ENCODE measurements around the gene PPM1A. TPM values are rescaled to one million over a fixed set of nuclear protein-coding genes. Genes with fewer than 3 reads are reported as not detected.

Gene PPM1A
- total RNA-seq, 1 donor from 2014 or later = 23.1 TPM

GRCh38 chr14:60227291-60227690 lies 21.7 kb upstream of the PPM1A start:
- DNase-seq = no peak

GRCh38 chr14:60229614-60230013 lies 19.4 kb upstream of the PPM1A start:
- DNase-seq = no peak

GRCh38 chr14:60232185-60232584 lies 16.8 kb upstream of the PPM1A start:
- DNase-seq = no peak

GRCh38 chr14:60233251-60233650 lies 15.8 kb upstream of the PPM1A start:
- no peak for DNase-seq

- no peak for DNase-seq
Measured at GRCh38 chr14:60233891-60234290, 15.1 kb upstream of the PPM1A start.

- no peak for DNase-seq
Measured at GRCh38 chr14:60235440-60235839, 13.6 kb upstream of the PPM1A start.

GRCh38 chr14:60238955-60239354 lies 10.1 kb upstream of the PPM1A start:
- no peak for DNase-seq

- no peak for DNase-seq
Measured at GRCh38 chr14:60240139-60240856, 8.7 kb upstream of the PPM1A start.

GRCh38 chr14:60241091-60241490 lies 7.9 kb upstream of the PPM1A start:
- no peak for DNase-seq

- DNase-seq = no peak
Measured at GRCh38 chr14:60242429-60242828, 6.6 kb upstream of the PPM1A start.

GRCh38 chr14:60245380-60246177 lies 3.4 kb upstream of the PPM1A start:
- DNase-seq = no peak

GRCh38 chr14:60247994-60248696 lies 876 bp upstream of the PPM1A start:
- DNase-seq = peak; percentile 95

- peak; percentile 74 for DNase-seq
Measured at GRCh38 chr14:60249321-60250256, 568 bp downstream of the PPM1A start.

- DNase-seq = peak; percentile 27
Measured at GRCh38 chr14:60250257-60251035, 1.4 kb downstream of the PPM1A start.

GRCh38 chr14:60251877-60252276 lies 2.9 kb downstream of the PPM1A start:
- no peak for DNase-seq

- no peak for DNase-seq
Measured at GRCh38 chr14:60252630-60253029, 3.6 kb downstream of the PPM1A start.

- DNase-seq = no peak
Measured at GRCh38 chr14:60253649-60254048, 4.6 kb downstream of the PPM1A start.

GRCh38 chr14:60254176-60254575 lies 5.2 kb downstream of the PPM1A start:
- DNase-seq = no peak

- no peak for DNase-seq
Measured at GRCh38 chr14:60257865-60258264, 8.8 kb downstream of the PPM1A start.

GRCh38 chr14:60265163-60265562 lies 16.1 kb downstream of the PPM1A start:
- no peak for DNase-seq

Measured in dermis blood vessel endothelial cell (primary cell).